Stimulated activated CD4-positive, alpha-beta T cell treated with anti-CD3 and anti-CD28 coated beads, Interleukin-4, amount 100 ng/mL, for 1 hour (primary cell): ENCODE measurements around the gene UNC50.
"Not testable (repeated sequence)": the region's sequence is repeated elsewhere in the genome, so short reads cannot be mapped to it uniquely, and the experiment has no call there.

Experiments used
- DNase-seq: peaks from one replicate; pipeline ENCODE4 v3.0.0-alpha.2; 2020

The UNC50 gene

GRCh38 chr2:98615481-98615880, 7.1 kb downstream of the UNC50 start:
- no peak for DNase-seq

GRCh38 chr2:98617149-98617548, 8.8 kb downstream of the UNC50 start:
- no peak for DNase-seq

GRCh38 chr2:98623657-98624056, 15.3 kb downstream of the UNC50 start:
- no peak for DNase-seq

- DNase-seq, result no peak
Measured at GRCh38 chr2:98632351-98632750, 24.0 kb downstream of the UNC50 start.

GRCh38 chr2:98634406-98635092, 26.2 kb downstream of the UNC50 start:
- DNase-seq, result peak; percentile 54

GRCh38 chr2:98637401-98638147, 29.2 kb downstream of the UNC50 start:
- peak; percentile 19 for DNase-seq

- no peak for DNase-seq
Measured at GRCh38 chr2:98643496-98644100, 35.2 kb downstream of the UNC50 start.

- no peak for DNase-seq
Measured at GRCh38 chr2:98647636-98648035, 39.2 kb downstream of the UNC50 start.

GRCh38 chr2:98648451-98648850, 40.1 kb downstream of the UNC50 start:
- no peak for DNase-seq

- DNase-seq, result peak; percentile 68
Measured at GRCh38 chr2:98649135-98649991, 41.0 kb downstream of the UNC50 start.

- no peak for DNase-seq
Measured at GRCh38 chr2:98649992-98650375, 41.6 kb downstream of the UNC50 start.

- DNase-seq, result no peak
Measured at GRCh38 chr2:98650998-98651397, 42.6 kb downstream of the UNC50 start.

- peak; percentile 20 for DNase-seq
Measured at GRCh38 chr2:98654699-98655495, 46.5 kb downstream of the UNC50 start.

- no peak for DNase-seq
Measured at GRCh38 chr2:98656800-98657199, 48.4 kb downstream of the UNC50 start.

- DNase-seq, result no peak
Measured at GRCh38 chr2:98658816-98659490, 50.6 kb downstream of the UNC50 start.

GRCh38 chr2:98659491-98659840, 51.1 kb downstream of the UNC50 start:
- not testable (repeated sequence) for DNase-seq

GRCh38 chr2:98663511-98664090, 55.2 kb downstream of the UNC50 start:
- no peak for DNase-seq

GRCh38 chr2:98664323-98664722, 55.9 kb downstream of the UNC50 start:
- DNase-seq, result peak; percentile 38

- DNase-seq, result no peak
Measured at GRCh38 chr2:98665677-98666076, 57.3 kb downstream of the UNC50 start.
